H54 (cell line): ENCODE measurements around the gene OR51T1.

Experiments used
- DNase-seq: peaks from one replicate; pipeline ENCODE4 v3.0.0; 2011; ENCODE audit warnings: low spot score, mixed read lengths; ENCODE audit not compliant: insufficient read length
- FAIRE-seq: peaks from 3 replicates; lab custom pipeline; 2011; peaks lifted over from hg19 to GRCh38; lab: Jason Lieb, UNC
- POLR2A ChIP-seq: IDR thresholded peaks from 2 replicates; pipeline ENCODE4 v1.6.1; 2011; ENCODE audit warnings: low read depth, mild to moderate bottlenecking, low read length

The OR51T1 gene

DNA sequence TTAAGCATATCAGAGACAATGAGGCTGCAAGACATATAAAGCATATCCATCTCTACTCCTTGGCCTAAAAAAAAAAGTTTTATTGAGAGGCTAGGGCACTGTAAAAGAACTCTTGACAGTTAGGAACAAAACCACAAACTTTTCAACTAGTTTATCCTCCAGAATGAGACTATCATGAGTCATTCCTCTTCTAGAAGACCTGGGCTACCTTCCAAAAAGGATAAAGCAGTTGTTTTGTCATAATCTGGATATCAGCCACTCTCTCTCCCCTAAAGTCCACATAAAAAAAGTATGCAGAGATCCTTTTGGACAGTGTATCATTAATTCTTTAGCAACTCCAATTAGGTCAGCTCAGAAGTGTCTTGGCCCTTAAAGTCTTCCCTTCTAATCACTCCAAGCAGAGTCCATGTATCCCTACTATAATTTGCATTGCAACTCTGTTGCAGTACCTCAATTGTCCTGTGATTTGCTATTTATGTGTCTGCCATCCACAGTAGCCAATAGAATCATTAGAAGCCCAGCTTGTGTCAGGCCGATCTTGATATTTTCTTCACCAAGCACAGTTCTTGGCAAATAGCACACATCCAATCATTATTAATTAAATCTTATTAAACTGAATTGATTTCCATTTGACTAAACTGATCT, 10.4 kb downstream of the OR51T1 start:
- DNase-seq = peak; percentile 13
- FAIRE-seq = peak; percentile 97
- TF ChIP-seq POLR2A = no peak

DNA sequence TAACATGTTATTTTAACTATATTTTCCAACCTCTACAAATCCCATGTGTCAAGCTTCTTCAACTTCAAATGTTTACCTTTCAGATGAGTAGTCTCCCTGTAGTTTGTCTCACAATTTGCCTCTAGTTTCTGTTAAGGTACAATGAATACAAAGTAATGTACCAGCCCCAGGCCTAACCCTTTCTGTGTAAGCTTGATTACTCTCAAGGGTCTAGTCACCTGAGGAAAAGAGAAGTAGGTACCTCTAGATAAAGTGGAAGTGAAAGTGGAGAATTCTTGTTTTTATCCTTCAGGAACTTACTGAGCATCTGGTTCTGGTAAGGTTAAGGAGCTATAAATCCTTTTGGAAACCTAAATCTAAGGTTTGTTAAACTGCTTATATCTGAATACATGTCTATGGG, 21.8 kb downstream of the OR51T1 start, which contains the start of gene OR51A7:
Gene OR51A7 (plus strand): TSS at position 300 of the 400 bp plus-strand sequence. CDS start 3,587 bp downstream, outside the sequence.
- no peak for DNase-seq
- no peak for FAIRE-seq
- TF ChIP-seq POLR2A = no peak

DNA sequence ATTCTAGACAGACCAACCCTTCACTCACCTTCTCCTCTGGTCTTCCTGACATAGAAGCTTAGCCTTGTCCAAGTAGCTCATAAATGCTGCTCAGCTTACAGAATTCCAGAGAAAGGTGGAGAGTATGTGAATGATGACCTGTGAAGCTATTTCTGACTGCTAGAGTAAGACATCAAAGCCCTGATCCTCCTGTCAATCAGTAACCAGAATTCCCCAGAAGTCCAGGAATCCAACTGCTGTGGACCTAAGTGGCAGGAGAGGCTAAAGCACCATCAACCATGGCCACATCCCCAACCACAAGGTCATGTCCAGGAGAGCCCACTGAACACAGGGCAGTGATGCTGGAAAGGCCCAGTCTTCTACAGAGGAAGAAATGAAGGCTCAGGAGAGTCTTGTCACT, 34.9 kb downstream of the OR51T1 start:
- no peak for FAIRE-seq

DNA sequence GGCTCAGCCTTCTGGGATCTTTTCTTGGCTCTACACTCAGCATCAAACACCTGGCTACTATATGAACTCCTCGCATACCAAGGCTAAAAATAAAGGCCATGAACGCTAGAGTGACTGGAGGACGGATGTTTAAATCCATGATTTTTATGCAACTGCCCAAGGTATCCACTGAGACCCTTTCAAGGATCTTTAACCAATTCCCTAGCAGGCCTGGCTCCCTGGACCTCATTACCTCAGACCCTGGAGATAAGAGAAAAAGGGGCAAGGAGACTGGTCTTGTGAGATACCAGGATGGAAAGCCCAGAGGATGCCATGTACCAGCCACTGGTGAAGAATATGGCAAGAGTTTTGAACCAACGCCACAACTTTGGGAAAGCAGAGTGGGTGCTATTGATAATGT, 37.5 kb downstream of the OR51T1 start, which contains the start of gene OR51G2:
Gene OR51G2 (minus strand): TSS at position 101 of the 400 bp plus-strand sequence. CDS start 3,687 bp downstream, outside the sequence.
- DNase-seq = no peak
- FAIRE-seq = no peak
- no peak for TF ChIP-seq POLR2A

More for the DNA sequence above, 34.9 kb downstream of the OR51T1 start:
- DNase-seq = no peak
- no peak for TF ChIP-seq POLR2A

DNA sequence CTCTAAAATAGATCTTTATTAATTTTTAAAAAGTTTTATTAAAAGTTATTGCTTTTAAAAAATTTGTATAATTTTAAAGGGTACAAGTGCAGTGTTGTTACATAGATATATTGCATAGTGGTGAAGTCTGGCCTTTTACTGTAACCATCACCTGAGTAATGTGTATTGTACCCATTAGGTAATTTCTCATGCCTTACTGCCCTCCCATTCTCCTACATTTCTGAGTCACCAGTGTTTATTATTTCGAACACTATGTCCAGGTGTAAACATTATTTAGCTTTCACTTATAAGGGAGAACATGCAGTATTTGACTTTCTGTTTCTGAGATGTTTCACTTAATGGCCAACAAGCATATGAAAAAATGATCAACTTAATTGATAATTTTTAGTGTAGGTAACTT, 40.1 kb downstream of the OR51T1 start:
- TF ChIP-seq POLR2A = no peak
- FAIRE-seq (no peak), DNase-seq (no peak)

DNA sequence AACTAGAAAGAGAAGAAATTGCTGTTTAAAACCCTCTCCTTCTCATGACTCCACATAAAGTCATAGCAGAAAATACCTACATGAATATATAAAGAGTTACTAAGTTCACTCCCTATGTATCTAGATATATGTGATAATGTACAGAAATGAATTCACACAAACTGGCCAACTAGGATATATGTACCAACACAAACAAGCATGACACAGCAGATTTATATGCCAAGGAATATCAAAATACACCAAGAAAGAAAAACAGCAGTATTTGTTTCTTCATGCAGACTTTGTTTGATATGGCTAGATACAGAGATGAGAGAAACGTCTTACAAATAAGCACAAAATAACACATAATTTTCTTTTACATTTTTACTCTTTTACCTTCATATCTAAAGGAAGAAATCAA, 40.6 kb downstream of the OR51T1 start:
- no peak for DNase-seq
- TF ChIP-seq POLR2A = no peak
- no peak for FAIRE-seq

DNA sequence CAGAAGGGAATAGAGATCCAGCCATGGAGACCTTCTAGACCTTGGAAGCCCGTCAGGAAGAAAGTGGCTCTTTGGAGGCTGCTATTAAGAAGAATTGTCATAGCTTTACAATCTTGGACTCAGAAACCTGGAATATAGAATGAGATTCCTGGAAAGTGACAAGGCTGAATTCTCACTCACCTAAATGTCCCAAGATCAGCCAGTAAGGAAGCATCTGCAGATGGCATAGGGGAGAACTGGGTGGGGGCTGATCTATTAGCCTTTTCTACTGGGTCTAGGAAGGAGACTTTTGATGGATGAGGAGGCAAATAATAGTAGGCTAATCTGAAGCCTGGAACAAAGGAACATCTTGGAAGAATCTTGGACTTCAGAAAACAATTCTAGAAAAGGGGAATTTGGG, 42.5 kb downstream of the OR51T1 start, which contains the start of gene OR51G1:
Gene OR51G1 (minus strand): TSS at position 101 of the 400 bp plus-strand sequence. CDS start 0 bp downstream, at position 101.
- no peak for TF ChIP-seq POLR2A
- DNase-seq (no peak), FAIRE-seq (no peak)

DNA sequence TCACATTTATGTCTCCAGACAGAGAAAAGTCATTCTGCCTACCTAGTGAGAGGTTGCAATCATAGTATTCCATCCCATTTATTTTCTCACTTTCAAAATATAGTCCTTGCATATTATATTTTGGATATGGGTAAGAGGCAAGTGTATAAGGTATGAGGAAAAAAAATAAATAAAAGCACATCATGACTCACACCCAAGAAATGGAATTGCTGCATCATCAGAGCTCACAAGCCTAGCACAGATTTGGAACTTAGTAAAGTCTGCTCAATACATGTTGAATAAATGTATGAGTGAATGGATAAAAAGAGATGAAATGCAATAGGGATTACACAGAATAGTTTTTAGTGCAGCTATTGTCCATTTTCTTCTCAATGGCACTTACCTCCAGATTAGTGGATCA, 44.9 kb downstream of the OR51T1 start:
- FAIRE-seq (no peak), DNase-seq (no peak)
- TF ChIP-seq POLR2A = no peak
